ENCODE results near the gene ACOT7.

DNA sequence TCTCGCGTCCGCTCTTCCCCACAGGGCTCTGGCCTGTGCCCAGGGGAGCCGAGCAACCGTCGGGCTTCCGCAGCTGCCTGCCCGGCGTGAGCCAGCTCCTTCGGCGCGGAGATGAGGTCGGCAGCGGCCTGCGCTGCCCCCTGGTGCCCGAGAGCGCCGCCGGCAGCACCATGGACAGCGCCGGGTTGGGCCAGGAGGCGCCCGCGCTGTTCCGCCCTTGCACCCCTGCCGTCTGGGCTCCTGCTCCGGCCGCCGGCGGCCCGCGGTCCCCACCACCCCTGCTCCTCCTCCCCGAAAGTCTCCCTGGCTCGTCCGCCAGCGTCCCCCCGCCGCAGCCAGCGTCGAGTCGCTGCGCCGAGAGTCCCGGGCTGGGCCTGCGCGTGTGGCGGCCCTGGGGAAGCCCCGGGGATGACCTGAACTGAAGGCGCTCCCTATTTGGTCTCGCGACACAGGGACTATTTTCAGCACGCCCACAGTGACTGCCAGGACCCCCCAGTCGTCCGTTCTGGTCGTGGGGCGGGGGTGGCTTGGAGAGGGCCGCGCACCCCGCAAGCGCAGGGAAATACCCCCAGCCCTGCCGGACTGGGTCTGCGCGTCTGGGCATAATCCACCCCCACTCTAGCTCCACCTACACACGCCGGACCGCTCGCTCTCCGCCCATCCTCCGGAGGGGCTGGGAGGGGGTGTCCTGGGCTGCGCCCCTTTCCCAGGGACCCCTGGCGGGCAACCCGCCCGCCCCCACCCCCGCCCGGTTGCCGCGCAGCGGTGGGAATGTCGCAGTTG lies 148.3 kb downstream of the ACOT7 start:
- TF ChIP-seq POLR2AphosphoS5 (IDR thresholded peaks at IDR 0.05): peak; percentile 49
- TF ChIP-seq, protein P1, sequence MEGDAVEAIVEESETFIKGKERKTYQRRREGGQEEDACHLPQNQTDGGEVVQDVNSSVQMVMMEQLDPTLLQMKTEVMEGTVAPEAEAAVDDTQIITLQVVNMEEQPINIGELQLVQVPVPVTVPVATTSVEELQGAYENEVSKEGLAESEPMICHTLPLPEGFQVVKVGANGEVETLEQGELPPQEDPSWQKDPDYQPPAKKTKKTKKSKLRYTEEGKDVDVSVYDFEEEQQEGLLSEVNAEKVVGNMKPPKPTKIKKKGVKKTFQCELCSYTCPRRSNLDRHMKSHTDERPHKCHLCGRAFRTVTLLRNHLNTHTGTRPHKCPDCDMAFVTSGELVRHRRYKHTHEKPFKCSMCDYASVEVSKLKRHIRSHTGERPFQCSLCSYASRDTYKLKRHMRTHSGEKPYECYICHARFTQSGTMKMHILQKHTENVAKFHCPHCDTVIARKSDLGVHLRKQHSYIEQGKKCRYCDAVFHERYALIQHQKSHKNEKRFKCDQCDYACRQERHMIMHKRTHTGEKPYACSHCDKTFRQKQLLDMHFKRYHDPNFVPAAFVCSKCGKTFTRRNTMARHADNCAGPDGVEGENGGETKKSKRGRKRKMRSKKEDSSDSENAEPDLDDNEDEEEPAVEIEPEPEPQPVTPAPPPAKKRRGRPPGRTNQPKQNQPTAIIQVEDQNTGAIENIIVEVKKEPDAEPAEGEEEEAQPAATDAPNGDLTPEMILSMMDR (IDR thresholded peaks at IDR 0.05): peak; percentile 53 to 93 (median 82)
- no peak for TF ChIP-seq POLR2A (IDR thresholded peaks at IDR 0.05)

Data from prostate gland (tissue), 2 donors.